Sigmoid colon (tissue), 7 donors: Measurements from ENCODE around the gene MUSK. TPM values are rescaled to one million over a fixed set of nuclear protein-coding genes. Genes with fewer than 3 reads are reported as not detected.

Experiments
- DNase-seq: peaks from one replicate; pipeline ENCODE4 v3.0.0-alpha.2; 2019
- H3K27ac ChIP-seq, 4 donors: fragments of 200-600 bp; sonication (generic); one replicate each; pipeline ENCODE4 v1.5.1; 2016 to 2019; ENCODE audit warnings: mild to moderate bottlenecking in 1 of 4
- H3K27me3 ChIP-seq, 3 donors: fragments of 200-600 bp; sonication (generic); one replicate each; pipeline ENCODE4 v1.5.1; 2019; ENCODE audit warnings: mild to moderate bottlenecking in 1 of 3
- H3K36me3 ChIP-seq, 4 donors: fragments of 200-600 bp; sonication (generic); one replicate each; pipeline ENCODE4 v1.5.1; 2016 to 2019
- H3K4me1 ChIP-seq, 4 donors: fragments of 200-600 bp; sonication (generic); one replicate each; pipeline ENCODE4 v1.5.1; 2017 to 2019
- H3K4me3 ChIP-seq, 4 donors: fragments of 200-600 bp; sonication (generic); one replicate each; pipeline ENCODE4 v1.5.1; 2017 to 2019; ENCODE audit warnings: mild to moderate bottlenecking in 2 of 4, moderate library complexity in 1 of 4
- H3K9me3 ChIP-seq, 4 donors: fragments of 200-600 bp in 3 of 4; sonication (generic) in 3 of 4; one replicate each; pipeline versions ENCODE4 v1.5.1 to v1.6.1; 2013 to 2019
- EP300 ChIP-seq, 4 donors: sonication (generic); formaldehyde crosslinking; IDR thresholded peaks; one replicate each; pipeline ENCODE4 v1.6.1; 2017; ENCODE audit warnings: antibody characterized with exemption in 4 of 4
- POLR2A ChIP-seq, 2 donors: fragments of 450-650 bp; IDR thresholded peaks; one replicate each; pipeline ENCODE4 v1.6.1; 2016; ENCODE audit warnings: antibody characterized with exemption in 2 of 2, mild to moderate bottlenecking in 2 of 2, moderate library complexity in 2 of 2
- POLR2AphosphoS5 ChIP-seq, 4 donors: sonication (generic); formaldehyde crosslinking; IDR thresholded peaks; one replicate each; pipeline ENCODE4 v1.6.1; 2017; ENCODE audit warnings: antibody characterized with exemption in 4 of 4
- WGBS, 2 donors: extraction: QIAGEN DNeasy Blood & Tissue Kit; methylation state at CpG; one replicate each; pipeline ENCODE4 v1.1.7; 2013; 5-methylcytosine and 5-hydroxymethylcytosine counted together
- intact Hi-C: fragments of 100-400 bp; cut with DNase I; formaldehyde crosslinking; loops from one replicate; pipeline ENCODE4 v1.15.1; 2023
- polyA plus RNA-seq, 3 donors: library from polyadenylated mRNA; stranded (reverse); fragments of 200-250 nt; gene quantifications; one replicate each; pipeline ENCODE4 v1.2.3, GENCODE V29; 2013
- total RNA-seq, 4 donors: library from RNA; depleted of rRNA; stranded (reverse); fragments of >200 nt; gene quantifications; one replicate each; pipeline ENCODE4 v1.1.0, GENCODE V29; 2016
- TF ChIP-seq, protein P1 (sequence below), 4 experiments: fragments of 450-650 bp in 3 of 4; fragments of 200-600 bp in 1 of 4; IDR thresholded peaks; one replicate each; pipeline ENCODE4 v1.5.1; 2016 to 2019; ENCODE audit warnings: antibody characterized with exemption in 4 of 4, mild to moderate bottlenecking in 3 of 4, moderate library complexity in 2 of 4
- donor health status: healthy with polysubstance abuse.
- donor health status: Bipolar disorder and iron deficiency.
- donor health status: healthy.

Gene MUSK
- total and polyA plus RNA-seq, 7 donors: 0.46 to 9.7 (median 2.3) TPM

DNA sequence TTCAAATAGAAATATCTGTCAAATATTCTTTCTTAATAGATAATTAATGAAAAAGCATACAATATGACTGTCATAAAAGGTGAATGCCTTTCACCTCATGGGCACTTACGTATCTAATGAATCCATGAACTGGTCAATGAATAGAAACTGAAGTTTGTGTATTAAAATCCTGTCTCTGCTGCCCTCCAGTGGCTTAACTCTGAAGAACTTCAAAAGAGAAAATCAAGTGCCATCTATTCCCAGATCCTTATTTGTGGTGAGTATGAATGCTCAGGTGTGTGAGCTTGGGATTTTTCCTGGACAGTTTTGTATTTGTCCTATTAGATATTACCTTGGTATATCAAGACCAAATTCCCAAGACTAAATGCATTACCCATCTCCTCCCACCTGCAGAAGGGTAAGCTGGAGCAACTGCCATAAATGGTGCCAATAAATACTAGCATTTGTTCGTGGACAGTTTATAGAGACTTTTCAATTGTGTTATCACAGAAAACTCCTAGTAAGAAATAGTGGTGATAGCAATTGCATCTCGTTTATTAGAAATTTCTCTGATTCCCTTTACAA, 45.0 kb upstream of the MUSK start:
- intact Hi-C loops: loop anchor here (2.0 to 10.0 kb wide), 2 partner anchors 439 to 719 kb away; no protein-coding TSS in a partner anchor
- no peak overlapping the region for H3K27ac ChIP-seq
- 19 to 37% methylated on average over 3 of the region's 3 CpGs for WGBS, 2 donors

DNA sequence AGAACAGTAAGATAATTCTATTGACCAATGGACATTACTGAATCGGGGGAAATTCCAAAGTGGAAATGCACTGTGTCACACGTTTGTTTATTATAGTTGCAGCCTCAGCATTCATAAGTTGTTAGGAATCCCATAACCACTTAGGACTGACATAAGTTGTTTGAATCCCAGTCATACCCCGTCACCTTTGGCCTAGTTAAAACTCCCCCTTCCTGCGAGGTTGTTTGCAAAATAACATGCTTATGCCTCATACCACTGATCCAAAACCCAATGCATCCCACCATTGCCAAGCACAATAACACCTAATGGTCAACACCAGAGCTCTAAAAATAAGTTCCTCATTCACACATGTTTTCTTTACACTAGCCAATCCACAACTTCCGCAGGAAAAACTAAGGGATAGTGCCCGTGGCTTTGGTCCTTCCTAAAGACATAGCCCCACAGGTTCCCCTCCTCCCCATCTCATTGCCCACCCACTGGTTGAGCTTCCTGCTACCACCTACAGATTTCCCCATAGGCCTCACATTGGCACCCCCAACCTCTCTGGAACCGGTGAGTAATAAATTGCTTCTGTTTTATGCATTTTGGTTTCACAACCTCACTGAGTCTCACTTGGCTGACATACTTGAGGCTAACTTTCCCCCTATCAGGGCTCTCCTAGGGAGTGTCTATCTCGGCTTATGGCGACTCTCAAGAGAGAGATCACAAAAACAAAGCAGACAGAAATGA, 42.3 kb upstream of the MUSK start:
- no peaks in the 10 kb centered on the region for H3K9me3 ChIP-seq
- no peaks in the 10 kb centered on the region for H3K27me3 ChIP-seq
- 55 to 63% methylated on average over 9 of the region's 9 CpGs for WGBS, 2 donors
- H3K36me3 ChIP-seq: no peaks in the 10 kb centered on the region
- TF ChIP-seq POLR2A (IDR thresholded peaks at IDR 0.05) (no peak), POLR2AphosphoS5 (IDR thresholded peaks at IDR 0.05) (no peak), EP300 (IDR thresholded peaks at IDR 0.05) (no peak)
- TF ChIP-seq, protein P1, sequence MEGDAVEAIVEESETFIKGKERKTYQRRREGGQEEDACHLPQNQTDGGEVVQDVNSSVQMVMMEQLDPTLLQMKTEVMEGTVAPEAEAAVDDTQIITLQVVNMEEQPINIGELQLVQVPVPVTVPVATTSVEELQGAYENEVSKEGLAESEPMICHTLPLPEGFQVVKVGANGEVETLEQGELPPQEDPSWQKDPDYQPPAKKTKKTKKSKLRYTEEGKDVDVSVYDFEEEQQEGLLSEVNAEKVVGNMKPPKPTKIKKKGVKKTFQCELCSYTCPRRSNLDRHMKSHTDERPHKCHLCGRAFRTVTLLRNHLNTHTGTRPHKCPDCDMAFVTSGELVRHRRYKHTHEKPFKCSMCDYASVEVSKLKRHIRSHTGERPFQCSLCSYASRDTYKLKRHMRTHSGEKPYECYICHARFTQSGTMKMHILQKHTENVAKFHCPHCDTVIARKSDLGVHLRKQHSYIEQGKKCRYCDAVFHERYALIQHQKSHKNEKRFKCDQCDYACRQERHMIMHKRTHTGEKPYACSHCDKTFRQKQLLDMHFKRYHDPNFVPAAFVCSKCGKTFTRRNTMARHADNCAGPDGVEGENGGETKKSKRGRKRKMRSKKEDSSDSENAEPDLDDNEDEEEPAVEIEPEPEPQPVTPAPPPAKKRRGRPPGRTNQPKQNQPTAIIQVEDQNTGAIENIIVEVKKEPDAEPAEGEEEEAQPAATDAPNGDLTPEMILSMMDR (IDR thresholded peaks at IDR 0.05): no peak
- H3K27ac ChIP-seq: no peak overlapping the region
- no peak for DNase-seq
- H3K4me3 ChIP-seq: no peak overlapping the region
- peaks cover 0 to 9% (median 2%) of the 10 kb centered on the region in 4 donors for H3K4me1 ChIP-seq
- intact Hi-C loops: loop anchor here (10.0 kb wide), 1 partner anchor 721 kb away; no protein-coding TSS in a partner anchor

More for the DNA sequence above, 45.0 kb upstream of the MUSK start:
- DNase-seq: no peak
- Histone ChIP-seq H3K27me3 (no peaks in the 10 kb centered on the region), H3K4me3 (no peak overlapping the region), H3K9me3 (no peaks in the 10 kb centered on the region), H3K4me1 (peaks cover 0 to 9% (median 2%) of the 10 kb centered on the region in 4 donors), H3K36me3 (no peaks in the 10 kb centered on the region)
- TF ChIP-seq, protein P1 (IDR thresholded peaks at IDR 0.05): peak in 3 of 4 experiments; percentile 46 to 60 (median 57)
- no peak for TF ChIP-seq POLR2AphosphoS5 (IDR thresholded peaks at IDR 0.05)

DNA sequence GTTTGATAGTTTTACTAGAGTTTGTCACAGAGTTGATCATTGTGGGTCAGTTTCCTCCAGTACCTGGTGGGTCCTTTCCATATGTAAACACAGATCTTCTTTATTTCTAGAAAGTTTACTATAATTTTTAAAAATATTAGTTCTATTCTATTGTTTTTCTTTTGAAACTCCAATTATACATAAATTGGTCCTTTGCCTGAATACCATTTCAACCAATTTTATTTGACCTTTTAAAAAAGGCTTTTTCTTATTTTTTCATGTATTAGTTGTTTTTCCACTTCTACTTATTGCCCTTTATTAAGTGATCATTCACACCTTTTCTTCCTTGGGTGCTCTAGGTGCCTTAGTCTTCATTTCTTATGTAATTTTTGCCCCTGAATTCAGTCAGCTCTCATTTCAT, 33.0 kb upstream of the MUSK start:
- Histone ChIP-seq H3K27me3 (no peaks in the 10 kb centered on the region), H3K36me3 (no peaks in the 10 kb centered on the region), H3K4me3 (no peak overlapping the region), H3K27ac (no peak overlapping the region), H3K4me1 (no peaks in the 10 kb centered on the region), H3K9me3 (peaks cover 0 to 10% (median 5%) of the 10 kb centered on the region in 4 donors)
- no peak for DNase-seq
- TF ChIP-seq, protein P1 (IDR thresholded peaks at IDR 0.05): no peak
- TF ChIP-seq EP300 (IDR thresholded peaks at IDR 0.05): no peak
- TF ChIP-seq POLR2A (IDR thresholded peaks at IDR 0.05): no peak
- no peak for TF ChIP-seq POLR2AphosphoS5 (IDR thresholded peaks at IDR 0.05)
- intact Hi-C loops: loop anchor here (5.0 kb wide), 1 partner anchor 662 kb away; no protein-coding TSS in a partner anchor

DNA sequence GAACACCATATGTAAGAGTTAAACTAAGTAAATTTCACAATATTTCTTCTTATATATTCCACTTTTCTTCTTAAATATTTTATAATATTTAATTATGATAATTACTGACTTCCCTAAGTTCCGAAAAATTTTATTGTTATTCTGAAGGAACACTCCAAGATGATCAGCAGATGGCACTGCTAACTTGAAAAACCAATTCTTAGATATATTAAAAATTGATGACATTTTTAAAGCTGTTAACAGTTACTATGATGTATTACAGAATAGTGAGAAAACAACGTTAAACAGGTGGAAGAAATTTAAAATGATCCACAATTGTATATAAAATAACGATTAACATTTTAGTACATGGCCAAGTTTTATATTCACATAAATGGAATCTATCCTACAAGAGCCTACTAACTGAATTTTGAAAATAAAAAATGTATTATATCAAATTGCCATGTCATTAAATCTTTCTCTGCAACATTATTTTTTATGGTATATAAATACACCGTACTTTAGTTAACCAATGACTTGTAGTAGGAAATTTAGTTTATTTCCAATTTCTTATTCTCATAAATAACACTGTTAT, 30.1 kb upstream of the MUSK start:
- Histone ChIP-seq H3K4me3 (no peak overlapping the region), H3K27ac (no peak overlapping the region), H3K9me3 (peaks cover 0 to 10% (median 5%) of the 10 kb centered on the region in 4 donors), H3K27me3 (no peaks in the 10 kb centered on the region), H3K36me3 (no peaks in the 10 kb centered on the region), H3K4me1 (no peaks in the 10 kb centered on the region)
- TF ChIP-seq EP300 (IDR thresholded peaks at IDR 0.05) (no peak), POLR2AphosphoS5 (IDR thresholded peaks at IDR 0.05) (no peak), POLR2A (IDR thresholded peaks at IDR 0.05) (no peak)
- TF ChIP-seq, protein P1 (IDR thresholded peaks at IDR 0.05): peak in 2 of 4 experiments; percentile 10 to 34
- intact Hi-C loops: loop anchor here (5.0 kb wide), 1 partner anchor 659 kb away; no protein-coding TSS in a partner anchor
- DNase-seq: no peak
- 25 to 46% methylated on average over 4 of the region's 4 CpGs for WGBS, 2 donors
